CD4-positive, alpha-beta T cell treated with Interleukin-21 for 1 hour (primary cell): ENCODE results near the gene MORN2.

Experiments
- DNase-seq: peaks from one replicate; pipeline ENCODE4 v3.0.0-alpha.2; 2020

The MORN2 gene

DNA sequence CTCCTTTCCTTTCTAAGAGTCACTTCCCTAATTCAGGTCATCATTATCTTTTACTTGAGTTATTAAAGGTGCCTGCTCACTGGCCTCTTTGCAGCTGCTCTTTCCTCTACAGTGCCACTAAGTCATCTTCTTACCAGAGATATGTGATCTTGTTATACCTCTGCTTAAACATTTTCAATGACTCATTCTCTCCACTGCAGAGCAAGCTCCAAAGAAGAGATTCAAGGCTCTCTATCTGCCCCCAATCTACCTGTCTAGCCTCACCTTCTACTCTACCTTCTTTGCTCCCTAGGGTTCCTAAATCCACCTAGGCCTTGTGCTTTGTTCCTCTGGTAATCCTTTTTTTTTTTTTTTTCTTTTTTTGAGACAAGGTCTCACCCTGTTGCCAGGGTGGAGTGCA is 17.0 kb downstream of the MORN2 start:
- no peak for DNase-seq

DNA sequence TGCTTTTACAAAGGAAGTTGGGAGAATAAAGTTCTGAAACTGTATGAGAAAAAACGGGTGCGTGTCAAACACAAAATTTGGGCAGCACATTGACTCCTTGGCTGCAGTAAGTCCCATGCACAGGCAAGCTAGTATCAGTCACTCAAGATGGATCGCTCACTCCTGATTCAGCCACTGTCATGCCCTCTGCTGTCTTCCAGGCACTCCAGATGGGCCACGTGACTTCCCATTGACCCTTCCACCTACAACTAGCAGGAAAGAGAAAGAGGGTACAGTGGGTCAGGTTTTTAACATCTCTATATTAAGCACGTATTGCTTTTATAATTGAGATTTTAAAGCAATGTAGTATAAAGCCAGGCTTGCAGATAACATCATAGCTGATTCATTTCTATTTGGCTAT is 22.5 kb downstream of the MORN2 start:
- no peak for DNase-seq

DNA sequence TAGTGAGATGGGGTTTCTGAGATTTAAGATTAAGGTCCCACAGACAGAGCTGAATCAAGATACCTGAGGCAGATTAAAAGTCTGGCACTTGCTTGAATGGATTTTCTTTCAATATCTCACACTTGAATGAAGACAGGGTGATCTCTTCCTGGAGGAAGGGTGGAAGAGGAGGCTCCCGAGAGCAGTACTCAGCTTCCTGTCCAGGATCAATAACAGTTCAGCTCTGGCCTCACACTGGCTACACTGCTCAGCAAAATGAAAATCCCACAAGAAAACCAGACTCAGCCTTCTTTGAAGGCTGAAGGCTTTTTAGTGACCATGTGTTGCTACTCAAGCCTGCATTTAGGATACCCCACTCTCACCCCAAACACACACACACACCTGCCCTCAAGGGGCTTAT is 24.9 kb downstream of the MORN2 start:
- no peak for DNase-seq

DNA sequence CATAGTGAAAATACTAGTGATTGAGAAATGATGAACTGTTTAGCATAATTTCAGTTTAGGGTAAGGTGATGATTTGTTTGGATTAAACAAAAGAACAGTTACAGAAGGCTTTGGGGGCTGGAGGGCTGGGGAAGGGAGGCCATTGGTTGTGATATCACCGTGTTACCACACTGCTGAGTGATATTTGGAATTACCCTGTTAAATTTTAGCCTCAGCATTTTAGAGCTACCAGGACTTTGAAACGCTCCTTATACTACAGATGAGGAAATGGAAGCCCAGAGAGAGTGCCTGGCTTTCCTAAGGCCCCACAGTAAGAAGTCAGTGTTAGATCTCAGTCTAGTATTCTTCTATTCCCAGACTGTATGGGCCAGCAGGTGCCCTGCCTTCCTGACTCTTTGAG is 29.5 kb downstream of the MORN2 start:
- DNase-seq = no peak

DNA sequence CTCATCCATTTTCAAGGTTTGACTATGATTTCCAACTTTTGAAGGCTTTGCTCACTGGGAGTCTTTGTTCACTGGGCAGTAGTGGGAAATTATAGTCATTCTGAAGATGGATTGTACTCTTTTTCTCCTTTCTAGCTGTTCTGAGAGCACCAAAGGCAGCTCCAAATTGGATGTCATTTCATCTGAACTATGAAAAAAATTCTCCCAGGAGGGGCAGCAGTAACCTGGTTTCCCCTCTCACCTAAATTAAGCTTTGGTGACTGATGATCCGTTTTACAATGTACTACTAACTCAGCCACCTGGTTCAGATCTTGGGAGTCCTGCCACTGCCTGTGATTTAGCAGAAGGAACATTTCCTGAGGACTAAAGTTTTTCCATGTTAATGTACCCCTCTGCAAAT is 31.5 kb downstream of the MORN2 start:
- DNase-seq = no peak

DNA sequence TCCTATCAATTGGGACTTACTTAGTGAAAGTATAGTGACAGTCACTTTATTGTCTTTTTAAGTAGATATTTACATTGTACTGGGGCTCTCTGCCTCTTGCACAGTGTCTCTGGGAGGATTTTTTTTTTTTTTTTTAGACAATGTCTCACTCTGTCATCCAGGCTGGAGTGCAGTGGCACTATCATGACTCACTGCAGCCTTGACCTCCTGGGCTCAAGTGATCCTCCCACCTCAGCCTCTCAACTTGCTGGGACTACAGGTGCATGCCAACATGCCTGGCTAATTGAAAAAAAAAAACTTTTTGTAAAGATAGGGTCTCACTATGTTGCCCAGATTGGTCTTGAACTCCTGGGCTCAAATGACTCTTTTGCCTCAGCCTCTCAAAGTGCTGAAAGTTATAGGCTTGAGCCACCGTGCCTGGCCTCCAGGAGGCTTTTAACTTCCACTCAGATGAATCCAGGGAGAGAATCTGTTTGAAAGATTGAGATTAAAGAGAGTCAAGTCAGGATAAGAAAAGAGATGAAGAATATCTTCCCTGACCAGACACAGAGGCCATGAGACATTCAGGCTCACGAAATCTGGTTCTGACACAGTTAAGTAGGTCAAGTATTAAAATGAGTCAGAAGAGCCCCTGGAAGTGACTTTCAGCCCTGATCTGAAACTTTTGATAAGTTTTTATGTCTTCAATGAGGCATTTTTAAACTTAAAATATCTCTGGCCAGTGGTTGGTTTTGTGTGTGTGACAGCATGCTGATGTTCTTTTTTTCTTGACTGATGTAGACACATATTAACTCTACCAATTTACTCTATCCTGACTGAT is 32.2 kb downstream of the MORN2 start:
- DNase-seq = no peak

DNA sequence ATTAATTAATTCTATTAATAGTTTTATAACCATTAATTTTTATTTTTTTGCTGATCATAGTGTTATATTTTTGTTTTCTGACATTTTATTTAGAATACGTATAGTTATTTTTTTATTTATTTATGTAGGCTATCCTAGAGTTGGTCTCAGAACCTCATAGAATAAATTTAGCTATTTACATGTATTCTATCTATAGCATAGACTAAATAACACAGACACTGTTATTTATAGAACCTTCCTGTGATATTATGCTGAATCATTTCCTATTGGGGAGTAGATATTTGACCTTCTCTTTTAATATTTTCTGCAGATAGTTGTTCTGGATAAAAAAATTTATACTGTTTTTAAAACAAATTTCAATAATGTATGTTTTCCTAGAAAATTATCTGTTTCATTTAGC is 34.1 kb downstream of the MORN2 start:
- no peak for DNase-seq

DNA sequence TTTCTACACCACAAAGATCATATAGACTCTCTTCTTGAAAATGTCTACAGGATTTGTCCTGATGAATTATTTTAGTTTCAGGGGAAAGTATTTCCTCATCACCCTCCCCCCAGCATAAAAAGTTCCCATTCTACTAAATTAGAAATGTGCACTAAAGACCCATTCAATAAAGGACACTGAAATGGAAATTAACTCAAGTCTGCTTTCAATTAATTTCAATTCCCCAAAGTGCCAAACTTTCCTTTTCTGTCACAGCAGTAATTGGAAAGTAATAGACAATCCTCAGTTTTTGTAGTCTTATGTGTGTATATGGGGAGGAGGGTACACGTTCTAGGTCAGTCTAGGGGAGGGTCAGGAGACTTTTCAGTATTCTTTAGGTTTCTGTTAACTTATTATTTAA is 35.4 kb downstream of the MORN2 start:
- DNase-seq = no peak

DNA sequence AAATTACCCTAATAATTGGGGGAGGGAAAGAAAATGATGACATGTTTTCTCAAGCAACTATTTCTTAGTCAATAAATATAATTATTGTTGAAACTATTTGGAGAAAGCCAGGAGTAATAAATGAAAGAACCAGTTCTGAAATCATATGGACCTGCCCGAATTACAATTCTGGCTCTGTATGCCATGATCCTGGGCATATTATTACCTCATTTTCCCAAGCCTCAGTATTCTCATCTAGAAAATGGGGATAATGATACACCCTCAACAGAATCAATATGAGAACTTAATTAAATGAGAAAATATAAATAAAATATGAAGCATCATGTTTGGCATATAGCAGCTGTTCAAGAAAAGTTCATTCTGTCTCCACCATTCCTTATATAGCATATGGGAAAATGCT is 36.8 kb downstream of the MORN2 start:
- DNase-seq = no peak

DNA sequence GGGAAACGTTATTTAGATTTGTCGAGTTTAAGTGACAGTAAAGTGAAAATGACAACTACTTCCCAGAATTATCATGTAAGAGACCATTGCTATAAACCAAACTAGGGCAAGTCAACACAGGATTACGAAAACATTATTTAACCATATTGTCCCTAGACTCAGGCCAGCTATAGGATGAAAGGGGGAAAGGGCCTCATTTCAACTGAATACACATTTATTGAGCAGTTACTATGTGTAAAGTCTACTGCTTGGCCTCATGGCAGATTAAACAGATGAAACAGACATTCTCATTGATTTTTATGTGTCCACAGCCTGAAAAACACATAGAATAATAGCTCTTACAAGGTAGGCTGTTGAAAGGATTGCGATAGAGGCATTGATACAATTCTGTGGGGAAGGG is 46.6 kb downstream of the MORN2 start:
- DNase-seq = no peak

DNA sequence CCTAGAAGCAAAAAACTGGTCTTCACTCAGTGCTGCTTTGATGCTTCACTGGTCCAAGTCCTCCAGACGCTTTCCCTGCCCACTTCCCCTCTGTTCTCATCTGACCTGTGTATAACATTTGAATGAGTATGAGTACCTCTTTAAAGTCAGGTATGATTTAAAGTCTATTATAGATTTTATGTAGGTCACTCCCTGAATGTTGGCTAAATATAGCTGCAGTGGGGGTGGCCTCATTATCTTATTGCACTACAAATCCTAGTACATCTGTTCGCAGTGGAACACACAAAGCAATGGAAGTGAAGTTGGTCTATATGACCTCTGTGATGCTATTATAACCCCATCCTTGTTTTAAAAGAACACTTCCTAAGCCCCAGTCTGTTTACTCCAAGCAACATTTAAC is 47.1 kb downstream of the MORN2 start:
- no peak for DNase-seq

DNA sequence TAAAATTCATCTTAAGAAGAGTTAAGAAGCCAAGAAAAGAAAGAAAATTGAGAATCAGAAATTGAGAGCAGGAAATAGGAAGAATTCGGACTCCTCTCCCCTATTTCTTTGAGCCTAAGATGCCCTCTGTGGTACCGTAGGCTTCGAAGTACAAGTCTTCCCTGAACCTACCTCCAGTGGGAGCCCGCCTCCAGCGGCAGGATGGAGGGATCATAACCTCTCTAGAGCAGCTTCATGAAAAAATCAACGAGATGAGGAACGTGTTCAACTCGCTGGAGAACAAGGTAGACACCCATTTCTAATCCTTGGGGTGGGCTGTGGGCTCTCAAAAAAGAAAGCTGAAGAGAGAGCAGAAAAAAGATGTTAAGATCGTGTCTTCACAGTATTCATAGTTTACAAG is 50.2 kb downstream of the MORN2 start:
- DNase-seq = no peak

DNA sequence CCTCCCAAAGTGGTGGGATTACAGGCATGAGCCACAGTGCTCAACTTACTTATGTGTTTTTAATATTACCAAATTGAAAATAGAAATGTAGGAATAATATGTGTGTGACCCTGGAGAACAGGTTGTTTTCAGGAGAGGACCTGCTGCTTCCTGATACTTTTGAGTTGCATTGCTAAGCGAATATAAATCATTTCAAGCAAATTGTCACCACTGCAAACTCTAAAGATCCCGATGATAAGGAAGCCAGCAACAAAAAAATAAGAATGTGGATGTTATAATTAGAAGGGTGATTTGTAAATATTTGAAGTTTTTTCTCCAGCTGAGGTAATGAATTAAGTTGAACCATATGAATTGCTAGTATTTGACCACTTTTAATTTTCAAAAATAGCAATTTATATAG is 54.8 kb downstream of the MORN2 start:
- no peak for DNase-seq
